IMR-90 (cell line): ENCODE data around the gene KLHL12. TPM values are rescaled to one million over a fixed set of nuclear protein-coding genes. Genes with fewer than 3 reads are reported as not detected.

Experiments
- ATAC-seq: fragments of 200-7000 bp; cut with Tn5 transposase; 2 replicates; pipeline ENCODE4 v1.9.1; 2020; ENCODE audit warnings: low read depth, mild to moderate bottlenecking, moderate library complexity
- BruUV-seq: library from RNA; stranded (reverse); fragments of 400-500 nt; replicated peaks from 2 replicates; lab custom pipeline; 2021; lab: Mats Ljungman, UMichigan
- CTCF ChIA-PET: fragments of 300-600 bp; formaldehyde crosslinking; extraction: SDS; loops from one replicate; lab custom pipeline; 2021; ENCODE audit warnings: antibody characterized with exemption; lab: Yijun Ruan, JAX
- POLR2A ChIA-PET: fragments of 300-600 bp; sonication (Branson Sonifier 250); formaldehyde crosslinking; loops from one replicate; lab custom pipeline; 2022; ENCODE audit warnings: antibody characterized with exemption; ENCODE audit not compliant: unreplicated experiment; lab: Charles Lee
- DNase-seq: peaks from one replicate; pipeline ENCODE4 v3.0.0; 2013
- H2AFZ ChIP-seq: replicated peaks from 2 replicates; pipeline ENCODE3; 2013; ENCODE audit warnings: low read length, mild to moderate bottlenecking; ENCODE audit not compliant: poor library complexity
- H2AK5ac ChIP-seq: 2 replicates; pipeline ENCODE4 v1.6.1; 2013; ENCODE audit warnings: low read depth, low read length, inconsistent platforms
- H2AK9ac ChIP-seq: replicated peaks from 2 replicates; pipeline ENCODE3; 2013; ENCODE audit warnings: mild to moderate bottlenecking, low read depth, low read length, moderate library complexity; ENCODE audit not compliant: poor library complexity
- H2BK120ac ChIP-seq: 2 replicates; pipeline ENCODE4 v1.6.1; 2013; ENCODE audit warnings: low read depth, low read length, inconsistent platforms
- H2BK15ac ChIP-seq: 3 replicates; pipeline ENCODE4 v1.6.1; 2013; ENCODE audit warnings: low read depth, low read length, inconsistent platforms
- H2BK20ac ChIP-seq: 2 replicates; pipeline ENCODE4 v1.6.1; 2013; ENCODE audit warnings: low read depth, mild to moderate bottlenecking, inconsistent platforms, low read length, moderate library complexity
- H2BK5ac ChIP-seq: 2 replicates; pipeline ENCODE4 v1.6.1; 2013; ENCODE audit warnings: mild to moderate bottlenecking, low read depth, low read length, inconsistent platforms; ENCODE audit not compliant: poor library complexity, severe bottlenecking
- H3K14ac ChIP-seq: replicated peaks from 2 replicates; pipeline ENCODE4 v1.6.1; 2013; ENCODE audit warnings: low read depth, low read length, inconsistent platforms
- H3K18ac ChIP-seq: 2 replicates; pipeline ENCODE4 v1.6.1; 2013; ENCODE audit warnings: low read depth, low read length, control low read depth
- H3K23ac ChIP-seq: 2 replicates; pipeline ENCODE4 v1.6.1; 2013; ENCODE audit warnings: low read depth, low read length, inconsistent platforms
- H3K27ac ChIP-seq: 2 replicates; pipeline ENCODE4 v1.5.1; 2013; ENCODE audit warnings: mild to moderate bottlenecking, control low read depth, low read length; ENCODE audit not compliant: insufficient read depth
- H3K27me3 ChIP-seq: 2 replicates; pipeline ENCODE4 v1.6.1; 2013; ENCODE audit warnings: low read length; ENCODE audit not compliant: control insufficient read depth, insufficient read depth
- H3K36me3 ChIP-seq: 2 replicates; pipeline ENCODE4 v1.6.1; 2013; ENCODE audit warnings: low read length, mixed read lengths; ENCODE audit not compliant: control insufficient read depth, insufficient read depth
- H3K4ac ChIP-seq: 2 replicates; pipeline ENCODE4 v1.6.1; 2013; ENCODE audit warnings: low read depth, low read length, inconsistent platforms
- H3K4me1 ChIP-seq: 2 replicates; pipeline ENCODE4 v1.6.1; 2013; ENCODE audit warnings: low read length, mixed read lengths; ENCODE audit not compliant: control insufficient read depth, insufficient read depth
- H3K4me2 ChIP-seq: 2 replicates; pipeline ENCODE4 v1.6.1; 2013; ENCODE audit warnings: low read depth, mild to moderate bottlenecking, control low read depth, low read length, moderate library complexity
- H3K4me3 ChIP-seq: 2 replicates; pipeline ENCODE4 v1.5.1; 2013; ENCODE audit warnings: low read depth, mild to moderate bottlenecking, control low read depth, low read length, moderate library complexity; ENCODE audit not compliant: insufficient read depth
- H3K56ac ChIP-seq: 2 replicates; pipeline ENCODE4 v1.6.1; 2013; ENCODE audit warnings: low read length, inconsistent platforms; ENCODE audit not compliant: insufficient read depth; ENCODE audit errors: extremely low read depth
- H3K79me1 ChIP-seq, 2 experiments: 2 replicates each; pipeline ENCODE4 v1.6.1; 2013; ENCODE audit warnings: low read length in 2 of 2, inconsistent platforms in 1 of 2, low read depth in 1 of 2
- H3K9ac ChIP-seq: 2 replicates; pipeline ENCODE4 v1.6.1; 2013; ENCODE audit warnings: low read depth, low read length, control low read depth
- H3K9me1 ChIP-seq: 2 replicates; pipeline ENCODE4 v1.6.1; 2013; ENCODE audit warnings: low read length, inconsistent platforms; ENCODE audit not compliant: insufficient read depth
- H3K9me3 ChIP-seq: 2 replicates; pipeline ENCODE4 v1.6.1; 2013; ENCODE audit warnings: low read length; ENCODE audit not compliant: control insufficient read depth, insufficient read depth
- H4K20me1 ChIP-seq: 2 replicates; pipeline ENCODE4 v1.6.1; 2013; ENCODE audit warnings: low read length, inconsistent platforms; ENCODE audit not compliant: insufficient read depth
- H4K5ac ChIP-seq: 2 replicates; pipeline ENCODE4 v1.6.1; 2013; ENCODE audit warnings: mild to moderate bottlenecking, low read depth, low read length, control low read depth
- H4K8ac ChIP-seq, 2 experiments: 2 replicates each; pipeline ENCODE4 v1.6.1; 2013; ENCODE audit warnings: low read depth in 2 of 2, low read length in 2 of 2, control low read depth in 1 of 2, inconsistent platforms in 1 of 2
- H4K91ac ChIP-seq: 2 replicates; pipeline ENCODE4 v1.6.1; 2013; ENCODE audit warnings: low read depth, low read length, inconsistent platforms; ENCODE audit not compliant: insufficient read depth
- BHLHE40 ChIP-seq: fragments of 150-350 bp; IDR thresholded peaks from 2 replicates; pipeline ENCODE4 v1.6.1; 2016; ENCODE audit warnings: mild to moderate bottlenecking, low read depth, low read length
- CEBPB ChIP-seq: IDR thresholded peaks from 2 replicates; pipeline ENCODE4 v1.6.1; 2012; ENCODE audit warnings: low read depth, low read length, improper control_type of control experiment
- CHD1 ChIP-seq: IDR thresholded peaks from 2 replicates; pipeline ENCODE4 v1.6.1; 2012; ENCODE audit warnings: low read depth, low read length, improper control_type of control experiment
- MAFK ChIP-seq: IDR thresholded peaks from 2 replicates; pipeline ENCODE4 v1.6.1; 2012; ENCODE audit warnings: low read depth, low read length, improper control_type of control experiment
- MXI1 ChIP-seq: IDR thresholded peaks from 2 replicates; pipeline ENCODE4 v1.6.1; 2012; ENCODE audit warnings: low read depth, mild to moderate bottlenecking, low read length, moderate library complexity, borderline replicate concordance
- NFE2L2 ChIP-seq: fragments of 150-350 bp; IDR thresholded peaks from 2 replicates; pipeline ENCODE4 v1.6.1; 2016; ENCODE audit warnings: low read depth, mild to moderate bottlenecking, low read length
- RAD21 ChIP-seq: IDR thresholded peaks from 2 replicates; pipeline ENCODE4 v1.6.1; 2012; ENCODE audit warnings: low read length, improper control_type of control experiment
- RFX5 ChIP-seq: IDR thresholded peaks from 2 replicates; pipeline ENCODE4 v1.8.0; 2012; ENCODE audit warnings: low read depth, mild to moderate bottlenecking, low read length, moderate library complexity
- WGBS, 2 experiments: methylation state at CpG; one replicate each; pipeline versions ENCODE4 v1.1.5 to v1.1.7; 2013; ENCODE audit warnings: missing lambda C conversion rate in 2 of 2; ENCODE audit not compliant: insufficient read length in 1 of 2; ENCODE audit errors: extremely low coverage in 2 of 2; 5-methylcytosine and 5-hydroxymethylcytosine counted together
- dilution Hi-C: fragments of 300-500 bp; cut with HindIII; formaldehyde crosslinking; loops from one replicate; pipeline ENCODE4 v1.14.3; 2018; ENCODE audit warnings: low sequenced_read_pairs; ENCODE audit not compliant: unreplicated experiment
- in situ Hi-C: fragments of 300-500 bp; cut with MboI; formaldehyde crosslinking; loops from 3 replicates; pipeline ENCODE4 v1.14.3; 2019; ENCODE audit warnings: low sequenced_read_pairs, inconsistent platforms, mixed read lengths
- intact Hi-C: fragments of 100-400 bp; cut with micrococcal nuclease; formaldehyde crosslinking; loops from 2 replicates; pipeline ENCODE4 v1.10.0; 2022
- polyA plus RNA-seq, 3 experiments: library from polyadenylated mRNA; depleted of rRNA; stranded (reverse); fragments of >200 nt; gene quantifications; 2 replicates each; pipeline ENCODE4 v1.2.3, GENCODE V29; 2012; ENCODE audit warnings: low replicate concordance in 1 of 3
- total RNA-seq: library from RNA; depleted of rRNA; stranded (reverse); fragments of >200 nt; gene quantifications from 2 replicates; pipeline ENCODE4 v1.2.3, GENCODE V29; 2012
- TF ChIP-seq, protein P1 (sequence below): fragments of 150-350 bp; IDR thresholded peaks from 2 replicates; pipeline ENCODE4 v1.6.1; 2017; ENCODE audit warnings: mild to moderate bottlenecking, antibody characterized with exemption, low read length, low read depth
- TF ChIP-seq, protein P2 (sequence below): conservative IDR thresholded peaks from 2 replicates; pipeline ENCODE4 v1.5.1; 2012; ENCODE audit warnings: mild to moderate bottlenecking, low read depth, low read length, improper control_type of control experiment

The KLHL12 gene
- total and polyA plus RNA-seq, 2 of the 4 experiments (the other 2 are of a cell fraction) = 17.2 to 38.4 TPM

DNA sequence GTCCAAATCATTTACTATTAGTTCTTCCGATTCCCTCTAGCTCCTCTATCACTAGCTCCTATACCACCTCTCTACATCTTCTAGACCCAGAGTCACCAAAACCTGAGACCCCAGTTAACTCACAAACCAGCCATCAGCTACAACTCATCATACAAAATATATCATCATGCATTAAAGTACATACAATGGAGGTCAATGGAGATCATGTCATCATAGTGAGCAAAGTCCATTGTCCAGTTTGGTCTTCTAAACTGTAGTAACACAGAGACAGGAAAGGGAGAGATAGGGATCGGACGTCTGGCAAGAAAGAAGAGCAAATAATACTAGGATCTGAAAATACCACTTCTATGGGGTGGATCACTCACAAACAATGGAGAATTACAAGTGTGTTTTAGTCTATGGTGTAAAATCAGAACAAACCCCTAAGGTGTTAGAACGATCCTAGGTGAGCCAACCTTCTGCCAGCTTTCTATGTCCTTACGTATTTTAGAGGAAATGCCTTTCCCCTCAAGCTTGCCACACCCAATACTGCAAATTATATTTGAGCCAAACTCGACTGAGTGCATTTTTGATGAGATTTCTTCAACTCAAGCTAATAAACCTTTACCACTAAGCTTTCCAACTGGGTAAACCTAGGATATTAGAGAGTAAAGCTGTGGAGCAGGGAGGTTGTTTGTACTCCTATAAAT, 27.2 kb upstream of the KLHL12 start:
- Histone ChIP-seq H3K27ac (no peak overlapping the region), H3K79me1 (peaks cover 13 to 78% of the 10 kb centered on the region in 2 experiments), H3K4me2 (no peak overlapping the region), H2BK15ac (no peak overlapping the region), H3K9me3 (no peaks in the 10 kb centered on the region), H2BK120ac (no peak overlapping the region), H3K56ac (no peak overlapping the region), H3K27me3 (no peaks in the 10 kb centered on the region), H3K4me1 (peaks cover 5% of the 10 kb centered on the region), H3K4ac (no peak overlapping the region), H3K18ac (no peak overlapping the region), H3K23ac (no peak overlapping the region), H2AK5ac (no peak overlapping the region), H3K9ac (no peak overlapping the region), H4K91ac (no peak overlapping the region), H3K9me1 (peaks cover 13% of the 10 kb centered on the region), H3K4me3 (no peak overlapping the region), H4K8ac (no peak overlapping the region), H4K5ac (no peak overlapping the region), H2AFZ (no peak overlapping the region), H3K14ac (no peak overlapping the region), H2BK5ac (no peak overlapping the region), H3K36me3 (peaks cover 14% of the 10 kb centered on the region), H2AK9ac (no peak overlapping the region), H2BK20ac (no peak overlapping the region), H4K20me1 (peaks cover 40% of the 10 kb centered on the region; the same call in 1 of the 2 replicates)
- CTCF ChIA-PET = no interaction called here
- no TSS peak for BruUV-seq
- in situ Hi-C loops = no loop called here
- no CpG with 5 or more reads among the region's 6 CpGs for WGBS, 2 experiments
- POLR2A ChIA-PET = interaction anchor here (0.7 kb wide), 1 partner anchor 10 kb away, joined by 4 read pairs; no protein-coding TSS in a partner anchor
- TF ChIP-seq RAD21 (no peak), BHLHE40 (no peak), CHD1 (no peak), RFX5 (no peak), CEBPB (no peak), MXI1 (no peak), MAFK (no peak), NFE2L2 (no peak)
- TF ChIP-seq, protein P1, sequence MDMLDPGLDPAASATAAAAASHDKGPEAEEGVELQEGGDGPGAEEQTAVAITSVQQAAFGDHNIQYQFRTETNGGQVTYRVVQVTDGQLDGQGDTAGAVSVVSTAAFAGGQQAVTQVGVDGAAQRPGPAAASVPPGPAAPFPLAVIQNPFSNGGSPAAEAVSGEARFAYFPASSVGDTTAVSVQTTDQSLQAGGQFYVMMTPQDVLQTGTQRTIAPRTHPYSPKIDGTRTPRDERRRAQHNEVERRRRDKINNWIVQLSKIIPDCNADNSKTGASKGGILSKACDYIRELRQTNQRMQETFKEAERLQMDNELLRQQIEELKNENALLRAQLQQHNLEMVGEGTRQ = no peak
- TF ChIP-seq, protein P2, sequence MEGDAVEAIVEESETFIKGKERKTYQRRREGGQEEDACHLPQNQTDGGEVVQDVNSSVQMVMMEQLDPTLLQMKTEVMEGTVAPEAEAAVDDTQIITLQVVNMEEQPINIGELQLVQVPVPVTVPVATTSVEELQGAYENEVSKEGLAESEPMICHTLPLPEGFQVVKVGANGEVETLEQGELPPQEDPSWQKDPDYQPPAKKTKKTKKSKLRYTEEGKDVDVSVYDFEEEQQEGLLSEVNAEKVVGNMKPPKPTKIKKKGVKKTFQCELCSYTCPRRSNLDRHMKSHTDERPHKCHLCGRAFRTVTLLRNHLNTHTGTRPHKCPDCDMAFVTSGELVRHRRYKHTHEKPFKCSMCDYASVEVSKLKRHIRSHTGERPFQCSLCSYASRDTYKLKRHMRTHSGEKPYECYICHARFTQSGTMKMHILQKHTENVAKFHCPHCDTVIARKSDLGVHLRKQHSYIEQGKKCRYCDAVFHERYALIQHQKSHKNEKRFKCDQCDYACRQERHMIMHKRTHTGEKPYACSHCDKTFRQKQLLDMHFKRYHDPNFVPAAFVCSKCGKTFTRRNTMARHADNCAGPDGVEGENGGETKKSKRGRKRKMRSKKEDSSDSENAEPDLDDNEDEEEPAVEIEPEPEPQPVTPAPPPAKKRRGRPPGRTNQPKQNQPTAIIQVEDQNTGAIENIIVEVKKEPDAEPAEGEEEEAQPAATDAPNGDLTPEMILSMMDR = no peak
- no peak for DNase-seq
- ATAC-seq = no peak
- dilution Hi-C loops = no loop called here
- intact Hi-C loops = no loop called here
